H9 (cell line): ENCODE measurements around the gene MYH9. TPM values are rescaled to one million over a fixed set of nuclear protein-coding genes. Genes with fewer than 3 reads are reported as not detected.

Experiments used
- DNase-seq: peaks from one replicate; pipeline ENCODE4 v3.0.0-alpha.2; 2017
- H2AFZ ChIP-seq: one replicate; pipeline ENCODE4 v1.6.1; 2013; ENCODE audit warnings: mild to moderate bottlenecking, low read length, control low read depth, moderate library complexity
- H2AK5ac ChIP-seq: 2 replicates; pipeline ENCODE4 v1.6.1; 2013; ENCODE audit warnings: low read length, control low read depth, mixed read lengths; ENCODE audit not compliant: insufficient read length
- H2BK120ac ChIP-seq: one replicate; pipeline ENCODE4 v1.6.1; 2013; ENCODE audit warnings: low read depth, mild to moderate bottlenecking, low read length, control low read depth, inconsistent platforms; ENCODE audit not compliant: poor library complexity, severe bottlenecking
- H2BK12ac ChIP-seq: 2 replicates; pipeline ENCODE4 v1.6.1; 2013; ENCODE audit warnings: low read length, control low read depth, mixed read lengths, low read depth; ENCODE audit not compliant: insufficient read length
- H2BK15ac ChIP-seq: 2 replicates; pipeline ENCODE4 v1.6.1; 2013; ENCODE audit warnings: low read depth, low read length, control low read depth
- H2BK20ac ChIP-seq: one replicate; pipeline ENCODE4 v1.6.1; 2013; ENCODE audit warnings: low read depth, mild to moderate bottlenecking, low read length, control low read depth, inconsistent platforms; ENCODE audit not compliant: poor library complexity, severe bottlenecking
- H2BK5ac ChIP-seq: 2 replicates; pipeline ENCODE4 v1.6.1; 2013; ENCODE audit warnings: low read length, control low read depth, mixed read lengths; ENCODE audit not compliant: insufficient read length
- H3K14ac ChIP-seq: 2 replicates; pipeline ENCODE4 v1.6.1; 2013; ENCODE audit warnings: low read length, control low read depth; ENCODE audit not compliant: insufficient read depth
- H3K18ac ChIP-seq: 2 replicates; pipeline ENCODE4 v1.6.1; 2013; ENCODE audit warnings: low read depth, mild to moderate bottlenecking, mixed read lengths, low read length, control low read depth; ENCODE audit not compliant: insufficient read length
- H3K23ac ChIP-seq: 2 replicates; pipeline ENCODE4 v1.6.1; 2013; ENCODE audit warnings: low read length, control low read depth, mixed read lengths, low read depth; ENCODE audit not compliant: insufficient read length
- H3K23me2 ChIP-seq: 2 replicates; pipeline ENCODE4 v1.6.1; 2013; ENCODE audit warnings: low read depth, mild to moderate bottlenecking, mixed read lengths, low read length, control low read depth; ENCODE audit not compliant: insufficient read length, poor library complexity, severe bottlenecking
- H3K27ac ChIP-seq: 2 replicates; pipeline ENCODE4 v1.5.1; 2013; ENCODE audit warnings: low read length, control low read depth, mixed read lengths, low read depth; ENCODE audit not compliant: insufficient read length
- H3K27me3 ChIP-seq: 2 replicates; pipeline ENCODE4 v1.6.1; 2013; ENCODE audit warnings: low read length, control low read depth, inconsistent platforms; ENCODE audit not compliant: insufficient read depth
- H3K4ac ChIP-seq: 2 replicates; pipeline ENCODE4 v1.6.1; 2013; ENCODE audit warnings: low read depth, mild to moderate bottlenecking, control low read depth, inconsistent platforms, low read length, moderate library complexity
- H3K4me1 ChIP-seq: 2 replicates; pipeline ENCODE4 v1.6.1; 2013; ENCODE audit warnings: low read length, control low read depth, inconsistent platforms; ENCODE audit not compliant: insufficient read depth
- H3K4me2 ChIP-seq: 2 replicates; pipeline ENCODE4 v1.6.1; 2013; ENCODE audit warnings: low read length, control low read depth, mixed read lengths; ENCODE audit not compliant: insufficient read length, insufficient read depth
- H3K56ac ChIP-seq: 2 replicates; pipeline ENCODE4 v1.6.1; 2013; ENCODE audit warnings: low read depth, mild to moderate bottlenecking, mixed read lengths, low read length, control low read depth; ENCODE audit not compliant: insufficient read length
- H3K79me1 ChIP-seq: 2 replicates; pipeline ENCODE4 v1.6.1; 2013; ENCODE audit warnings: low read depth, mild to moderate bottlenecking, moderate library complexity, low read length, control low read depth, inconsistent platforms; ENCODE audit not compliant: insufficient read depth, poor library complexity, severe bottlenecking
- H3K79me2 ChIP-seq: 2 replicates; pipeline ENCODE4 v1.6.1; 2013; ENCODE audit warnings: low read length, control low read depth, inconsistent platforms; ENCODE audit not compliant: insufficient read depth
- H3K9ac ChIP-seq: 2 replicates; pipeline ENCODE4 v1.6.1; 2013; ENCODE audit warnings: low read length, control low read depth, mixed read lengths; ENCODE audit not compliant: insufficient read length; ENCODE audit errors: extremely low read depth
- H3K9me3 ChIP-seq: one replicate; pipeline ENCODE4 v1.6.1; 2013; ENCODE audit warnings: low read depth, low read length, inconsistent platforms; ENCODE audit not compliant: control insufficient read depth
- H3T11ph ChIP-seq: one replicate; pipeline ENCODE4 v1.6.1; 2013; ENCODE audit warnings: mild to moderate bottlenecking, low read length, control low read depth, inconsistent platforms
- H4K20me1 ChIP-seq: one replicate; pipeline ENCODE4 v1.6.1; 2013; ENCODE audit not compliant: control insufficient read depth, insufficient read length, insufficient read depth
- H4K5ac ChIP-seq: 2 replicates; pipeline ENCODE4 v1.6.1; 2013; ENCODE audit warnings: low read depth, mild to moderate bottlenecking, mixed read lengths, low read length, control low read depth; ENCODE audit not compliant: insufficient read length
- H4K8ac ChIP-seq: replicated peaks from 2 replicates; pipeline ENCODE4 v1.6.1; 2013; ENCODE audit warnings: low read length, control low read depth, mixed read lengths, low read depth; ENCODE audit not compliant: insufficient read length
- H4K91ac ChIP-seq: 2 replicates; pipeline ENCODE4 v1.6.1; 2013; ENCODE audit warnings: low read depth, mild to moderate bottlenecking, moderate library complexity, mixed read lengths, low read length, control low read depth; ENCODE audit not compliant: insufficient read length
- H3K27ac Mint-ChIP-seq, 3 experiments: 2 replicates in 2 of 3; 3 replicates in 1 of 3; pipeline ENCODE4 v1.8.0; 2020 to 2021; ENCODE audit warnings: mixed read lengths in 3 of 3, mild to moderate bottlenecking in 1 of 3, moderate library complexity in 1 of 3
- H3K27me3 Mint-ChIP-seq: 2 replicates; pipeline ENCODE4 v1.8.0; 2021; ENCODE audit warnings: low read depth, mild to moderate bottlenecking, moderate library complexity, mixed read lengths
- H3K36me3 Mint-ChIP-seq, 3 experiments: 2 replicates in 2 of 3; 3 replicates in 1 of 3; pipeline ENCODE4 v1.8.0; 2020 to 2021; ENCODE audit warnings: low read depth in 3 of 3, mixed read lengths in 3 of 3; ENCODE audit not compliant: insufficient read depth in 1 of 3
- H3K4me1 Mint-ChIP-seq, 2 experiments: 2 replicates each; pipeline ENCODE4 v1.8.0; 2020; ENCODE audit warnings: mixed read lengths in 2 of 2
- H3K4me3 Mint-ChIP-seq, 2 experiments: 2 replicates in 1 of 2; 3 replicates in 1 of 2; pipeline ENCODE4 v1.8.0; 2020 to 2021; ENCODE audit warnings: mild to moderate bottlenecking in 2 of 2, mixed read lengths in 2 of 2, moderate library complexity in 1 of 2
- H3K9me3 Mint-ChIP-seq, 2 experiments: 2 replicates in 1 of 2; 3 replicates in 1 of 2; pipeline ENCODE4 v1.8.0; 2020; ENCODE audit warnings: mild to moderate bottlenecking in 2 of 2, mixed read lengths in 2 of 2, moderate library complexity in 1 of 2
- CTCF ChIP-seq: fragments of 200-600 bp; sonication (generic); conservative IDR thresholded peaks from 3 replicates; pipeline ENCODE4 v1.8.0; 2021; ENCODE audit warnings: antibody characterized with exemption, mild to moderate bottlenecking
- WGBS: extraction: QIAGEN DNeasy Blood & Tissue Kit; methylation state at CpG from one replicate; pipeline ENCODE4 v1.1.7; 2013; ENCODE audit warnings: missing lambda C conversion rate, low lambda C conversion rate, mixed read lengths; ENCODE audit not compliant: insufficient read length; ENCODE audit errors: extremely low coverage; 5-methylcytosine and 5-hydroxymethylcytosine counted together
- total RNA-seq: library from RNA; stranded (reverse); gene quantifications from 2 replicates; pipeline ENCODE4 v1.2.1, GENCODE V29; 2021

Gene MYH9
- total RNA-seq, 1 experiment from 2014 or later: 266 TPM

GRCh38 chr22:36360011-36360410 is 27.8 kb downstream of the MYH9 start:
- peak overlapping the region in 1 of 2 experiments; percentile 56; a peak in 2 of 5 replicates for H3K4me3 Mint-ChIP-seq
- Histone ChIP-seq H2BK20ac (no peak overlapping the region), H2BK12ac (no peak overlapping the region), H3K27ac (peak overlapping the region; percentile 59), H3K79me1 (peaks cover 5% of the 10 kb centered on the region), H3K56ac (no peak overlapping the region), H3K14ac (no peak overlapping the region), H3K9ac (no peak overlapping the region), H3T11ph (no peak overlapping the region), H4K20me1 (peaks cover under 1% of the 10 kb centered on the region), H2AFZ (no peak overlapping the region), H2AK5ac (no peak overlapping the region), H4K8ac (no peak overlapping the region), H2BK15ac (no peak overlapping the region), H4K91ac (no peak overlapping the region), H2BK5ac (no peak overlapping the region), H3K23ac (no peak overlapping the region), H3K4me2 (no peak overlapping the region), H4K5ac (no peak overlapping the region), H3K9me3 (no peaks in the 10 kb centered on the region), H3K23me2 (no peaks in the 10 kb centered on the region), H3K18ac (no peak overlapping the region), H3K79me2 (peaks cover 75% of the 10 kb centered on the region; the same call in 1 of the 2 replicates), H3K4ac (no peak overlapping the region), H3K27me3 (no peaks in the 10 kb centered on the region), H2BK120ac (no peak overlapping the region), H3K4me1 (peaks cover 34% of the 10 kb centered on the region)
- WGBS: no CpG with 5 or more reads among the region's 3 CpGs
- H3K4me1 Mint-ChIP-seq: peaks cover 87 to 89% of the 10 kb centered on the region in 2 experiments
- H3K27ac Mint-ChIP-seq: peak overlapping the region; percentile 74 to 96 (median 95)
- no peak for TF ChIP-seq CTCF
- DNase-seq: no peak
- no peaks in the 10 kb centered on the region; the same call in 1 of the 2 replicates for H3K27me3 Mint-ChIP-seq
- H3K36me3 Mint-ChIP-seq: peaks cover 2 to 13% (median 9%) of the 10 kb centered on the region in 3 experiments; a peak in 6 of 7 replicates
- no peaks in the 10 kb centered on the region for H3K9me3 Mint-ChIP-seq
